ENCODE data around the gene TAF11L12. TPM values are rescaled to one million over a fixed set of nuclear protein-coding genes. Genes with fewer than 3 reads are reported as not detected.
"Not testable (repeated sequence)": the region's sequence is repeated elsewhere in the genome, so short reads cannot be mapped to it uniquely, and the experiment has no call there.

Gene TAF11L12
- polyA plus RNA-seq, 1 experiment = not detected

GRCh38 chr5:17634160-17634559 is 24.0 kb downstream of the TAF11L12 start, which contains the start of gene TAF11L14:
Gene TAF11L14, plus strand, starts transcription at chr5:17634460.
- no peak for TF ChIP-seq CTCF (IDR thresholded peaks at IDR 0.05; ENCODE audit: low read depth, low read length)
- peaks cover 10% of the 10 kb centered on the region for H3K9me3 ChIP-seq (ENCODE audit: control insufficient read depth, insufficient read depth, low read length)
- ChIA-PET POLR2A (no interaction called here), CTCF (no interaction called here)
- no peak within 1 kb of the TSS for H3K4me3 ChIP-seq (ENCODE audit: low read depth, low read length)
- no peak within 1 kb of the TSS for H3K27ac ChIP-seq (ENCODE audit: low read depth, low read length)
- H3K27me3 ChIP-seq (ENCODE audit: control insufficient read depth, insufficient read depth, low read length) = no peaks in the 10 kb centered on the region
- no peak for DNase-seq (ENCODE audit: low read depth, low spot score)

GRCh38 chr5:17649232-17649631 is 39.0 kb downstream of the TAF11L12 start:
- H3K4me3 ChIP-seq (ENCODE audit: low read depth, low read length); H3K27me3 ChIP-seq (ENCODE audit: control insufficient read depth, insufficient read depth, low read length); CTCF ChIA-PET; H3K27ac ChIP-seq (ENCODE audit: low read depth, low read length); POLR2A ChIA-PET; DNase-seq (ENCODE audit: low read depth, low spot score): not testable (repeated sequence)
- peaks cover 18% of the 10 kb centered on the region for H3K9me3 ChIP-seq (ENCODE audit: control insufficient read depth, insufficient read depth, low read length)

- H3K27me3 ChIP-seq (ENCODE audit: control insufficient read depth, insufficient read depth, low read length); CTCF ChIA-PET; DNase-seq (ENCODE audit: low read depth, low spot score); H3K27ac ChIP-seq (ENCODE audit: low read depth, low read length); H3K4me3 ChIP-seq (ENCODE audit: low read depth, low read length); POLR2A ChIA-PET: not testable (repeated sequence)
- peaks cover 15% of the 10 kb centered on the region for H3K9me3 ChIP-seq (ENCODE audit: control insufficient read depth, insufficient read depth, low read length)
These were observed 45.1 kb downstream of the TAF11L12 start for GRCh38 chr5:17655201-17655759.

- H3K27me3 ChIP-seq (ENCODE audit: control insufficient read depth, insufficient read depth, low read length) = no peaks in the 10 kb centered on the region
- no peak for DNase-seq (ENCODE audit: low read depth, low spot score)
- no peak overlapping the region for H3K4me3 ChIP-seq (ENCODE audit: low read depth, low read length)
- POLR2A ChIA-PET = no interaction called here
- H3K27ac ChIP-seq (ENCODE audit: low read depth, low read length) = no peak overlapping the region
- H3K9me3 ChIP-seq (ENCODE audit: control insufficient read depth, insufficient read depth, low read length) = peaks cover 15% of the 10 kb centered on the region
- no peak for TF ChIP-seq CTCF (IDR thresholded peaks at IDR 0.05; ENCODE audit: low read depth, low read length)
- CTCF ChIA-PET = no interaction called here
These were observed 45.7 kb downstream of the TAF11L12 start for GRCh38 chr5:17655921-17656320.

Small RNAs within 50 kb of the gene (small RNA-seq; reads per million reads assigned to genes)
- gene AC233724.1 (ENCODE audit: insufficient read length, low read depth) (not detected), gene AC233724.2 (ENCODE audit: insufficient read length, low read depth) (not detected), gene AC233724.3 (ENCODE audit: insufficient read length, low read depth) (not detected), gene AC233724.4 (ENCODE audit: insufficient read length, low read depth) (not detected), gene AC233724.6 (ENCODE audit: insufficient read length, low read depth) (not detected), gene AC233724.7 (ENCODE audit: insufficient read length, low read depth) (not detected)

Other genes starting within 250 kb of the TAF11L12 start
- gene TAF11L2, start 112.2 kb upstream of the TAF11L12 start, polyA plus RNA-seq (2011; rRNA removed) = not detected in 2 replicates
- gene TAF11L3, start 92.0 kb upstream of the TAF11L12 start, polyA plus RNA-seq (2011; rRNA removed) = not detected in 2 replicates
- gene TAF11L4, start 88.6 kb upstream of the TAF11L12 start, polyA plus RNA-seq (2011; rRNA removed) = not detected in 2 replicates
- gene TAF11L5, start 85.2 kb upstream of the TAF11L12 start, polyA plus RNA-seq (2011; rRNA removed) = not detected in 2 replicates
- not detected in 2 replicates for gene TAF11L6, start 81.7 kb upstream of the TAF11L12 start, polyA plus RNA-seq (2011; rRNA removed)
- gene TAF11L7, start 24.6 kb upstream of the TAF11L12 start, polyA plus RNA-seq (2011; rRNA removed) = not detected in 2 replicates
- not detected in 2 replicates for gene TAF11L8, start 19.4 kb upstream of the TAF11L12 start, polyA plus RNA-seq (2011; rRNA removed)
- gene TAF11L9, start 16.0 kb upstream of the TAF11L12 start, polyA plus RNA-seq (2011; rRNA removed) = not detected in 2 replicates
- not detected in 2 replicates for gene TAF11L10, start 12.6 kb upstream of the TAF11L12 start, polyA plus RNA-seq (2011; rRNA removed)
- not detected in 2 replicates for gene TAF11L11, start 6.2 kb upstream of the TAF11L12 start, polyA plus RNA-seq (2011; rRNA removed)
- not detected in 2 replicates for gene TAF11L13, start 21.7 kb downstream of the TAF11L12 start, polyA plus RNA-seq (2011; rRNA removed)
- not detected in 2 replicates for gene TAF11L14, start 24.1 kb downstream of the TAF11L12 start, polyA plus RNA-seq (2011; rRNA removed)

All from AG04450 (cell line).